Right lobe of liver (tissue), 4 donors: ENCODE measurements around the gene IZUMO3.

Source experiments
- CTCF ChIP-seq, 4 donors: fragments of 200-600 bp in 3 of 4; fragments of 450-650 bp in 1 of 4; IDR thresholded peaks; one replicate each; pipeline versions ENCODE4 v1.5.1 to v1.8.0; 2016 to 2022; ENCODE audit warnings: antibody characterized with exemption in 4 of 4, mild to moderate bottlenecking in 2 of 4
- POLR2A ChIP-seq: fragments of 450-650 bp; IDR thresholded peaks from one replicate; pipeline ENCODE4 v1.6.1; 2017; ENCODE audit warnings: antibody characterized with exemption, mild to moderate bottlenecking
- donor health status: DM: no; HTN: no; CAD: no.
- donor health status: DM: no; HTN: no; CAD: no.
- donor health status: DM: no; HTN: yes; CAD: no.

- TF ChIP-seq CTCF (IDR thresholded peaks at IDR 0.05), result no peak
- TF ChIP-seq POLR2A, result no peak
Measured at GRCh38 chr9:24582146-24583126, 36.7 kb upstream of the IZUMO3 start.
